Stimulated activated CD8-positive, alpha-beta memory T cell treated with anti-CD3 and anti-CD28 coated beads, Interleukin-15, amount 100 ng/mL, for 1 hour (primary cell): ENCODE measurements around the gene KCNN3.

Experiments used
- DNase-seq: peaks from one replicate; pipeline ENCODE4 v3.0.0-alpha.2; 2020; ENCODE audit warnings: low read depth

Gene KCNN3

DNA sequence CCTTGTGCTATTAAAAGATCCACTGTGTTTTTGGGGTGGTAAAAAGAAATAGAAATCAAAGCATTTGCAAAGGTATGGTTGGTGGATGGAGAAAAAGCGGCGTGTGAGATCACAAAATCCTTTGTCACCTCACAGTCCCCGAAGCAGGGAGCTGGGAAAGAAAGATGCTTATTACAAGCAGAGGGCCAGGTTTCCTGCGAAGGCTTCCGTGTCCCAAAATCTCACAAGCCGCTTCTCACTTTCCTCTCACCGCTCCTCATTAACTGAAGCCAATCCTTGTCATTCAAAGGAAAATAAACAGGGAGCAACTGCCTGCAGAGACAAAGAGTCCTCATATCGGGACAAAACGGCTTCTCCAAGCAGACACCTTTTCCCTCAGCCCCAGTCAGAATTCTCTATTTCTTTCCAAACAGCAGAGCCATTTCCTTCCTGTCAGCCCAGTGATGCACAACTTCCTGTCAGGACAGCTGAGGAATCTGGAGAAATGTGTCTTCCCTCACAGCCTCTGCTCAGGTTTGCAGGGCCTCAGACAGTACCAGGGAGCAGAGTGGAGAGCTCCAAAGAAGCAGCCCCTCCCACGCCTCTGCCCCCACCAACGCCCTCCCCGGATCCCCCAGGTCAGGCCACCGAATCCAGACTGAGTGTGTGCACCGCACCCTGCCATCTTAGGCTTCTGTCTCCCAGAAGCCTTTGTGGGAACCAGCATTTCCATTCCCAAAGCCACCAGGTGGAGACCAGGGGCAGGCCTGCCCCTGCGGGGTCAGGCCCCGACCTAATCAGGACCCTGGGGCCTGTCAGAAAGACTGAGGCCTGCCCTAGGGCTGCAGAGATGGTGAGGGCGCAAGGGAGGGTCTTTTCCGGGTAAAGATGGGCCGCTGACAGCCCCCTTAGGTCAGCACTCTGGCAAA lies 29.6 kb downstream of the KCNN3 start:
- DNase-seq, result no peak

DNA sequence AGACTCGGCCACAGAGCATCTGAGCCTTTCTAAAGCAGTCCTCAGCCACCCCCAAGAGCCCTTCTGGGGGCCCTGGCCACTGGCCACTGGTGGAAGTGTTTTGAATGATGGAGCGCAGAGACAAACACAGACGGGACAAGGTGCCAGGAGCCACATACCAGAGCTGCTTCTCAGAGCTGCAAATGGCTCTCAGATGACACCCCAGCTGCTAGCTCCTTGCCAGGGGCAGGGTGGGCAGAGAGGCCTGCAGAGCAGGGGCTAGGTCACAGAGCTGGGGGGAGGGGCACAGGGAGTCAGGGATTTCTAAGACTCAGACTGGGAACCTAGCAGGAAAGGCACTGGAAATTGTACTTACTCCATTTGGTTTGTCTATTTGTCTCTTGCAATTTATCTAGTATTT lies 30.4 kb downstream of the KCNN3 start:
- no peak for DNase-seq

DNA sequence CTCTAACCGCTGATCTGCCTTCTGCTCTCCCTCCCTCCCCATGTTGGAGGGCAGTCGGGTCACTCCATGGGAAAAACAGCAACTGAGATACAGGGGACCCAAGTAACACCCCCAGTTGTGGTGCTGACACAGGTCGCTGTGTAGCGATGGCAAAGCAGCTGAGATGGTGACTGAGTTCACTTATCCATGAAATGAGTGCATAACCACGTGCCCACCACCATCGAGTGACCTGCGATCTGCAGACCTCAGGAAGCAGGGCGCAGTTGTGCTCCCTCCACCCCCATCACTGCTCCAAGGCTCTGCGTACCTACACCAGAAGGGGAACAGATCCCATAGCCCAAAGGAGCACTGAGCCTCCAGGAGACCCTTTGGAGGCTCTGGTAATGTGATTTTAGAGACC lies 31.1 kb downstream of the KCNN3 start:
- no peak for DNase-seq

DNA sequence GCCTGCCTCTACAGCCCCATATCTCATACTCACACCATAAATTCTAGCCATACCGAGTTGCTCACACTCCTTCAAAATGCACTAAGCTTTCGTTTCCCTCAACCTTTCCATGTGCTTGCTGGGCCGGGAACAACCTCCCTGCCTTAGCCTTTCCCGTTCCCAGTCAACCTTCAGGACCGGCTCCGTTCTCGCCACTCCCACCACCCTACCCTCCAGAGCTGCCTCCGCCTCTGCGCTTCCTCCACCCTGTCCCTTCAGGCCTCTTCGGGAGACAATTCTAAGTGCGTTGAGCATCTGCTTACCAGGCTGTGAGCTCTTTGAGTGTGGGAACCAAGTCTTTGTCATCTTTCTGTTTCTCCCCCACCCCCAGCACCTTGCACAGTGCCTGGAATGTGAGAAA lies 31.6 kb downstream of the KCNN3 start:
- no peak for DNase-seq

DNA sequence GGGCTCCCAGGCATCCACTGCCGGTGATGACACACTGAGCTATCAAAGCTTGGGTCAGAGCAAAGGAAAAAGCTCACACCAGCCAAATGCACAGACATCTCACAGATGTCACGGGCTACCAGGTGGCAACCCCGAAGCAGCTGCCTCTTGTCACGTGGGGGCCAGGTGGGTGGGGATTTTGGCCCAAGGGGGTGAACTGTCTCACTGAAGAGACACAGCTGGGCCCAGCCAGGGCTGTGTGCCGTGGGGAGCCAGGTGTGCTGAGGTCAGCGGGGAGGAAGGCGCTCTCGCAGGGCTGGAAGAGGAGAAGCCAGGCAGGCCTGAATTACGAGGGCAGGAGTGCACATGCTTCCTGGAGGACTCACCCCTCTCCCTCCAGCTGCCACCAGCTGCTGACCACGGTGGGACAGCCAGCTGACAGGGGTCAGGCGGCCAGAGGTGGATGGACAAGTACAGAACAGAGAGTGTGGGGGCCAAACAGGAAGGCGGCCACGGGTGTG lies 32.4 kb downstream of the KCNN3 start:
- DNase-seq, result no peak

DNA sequence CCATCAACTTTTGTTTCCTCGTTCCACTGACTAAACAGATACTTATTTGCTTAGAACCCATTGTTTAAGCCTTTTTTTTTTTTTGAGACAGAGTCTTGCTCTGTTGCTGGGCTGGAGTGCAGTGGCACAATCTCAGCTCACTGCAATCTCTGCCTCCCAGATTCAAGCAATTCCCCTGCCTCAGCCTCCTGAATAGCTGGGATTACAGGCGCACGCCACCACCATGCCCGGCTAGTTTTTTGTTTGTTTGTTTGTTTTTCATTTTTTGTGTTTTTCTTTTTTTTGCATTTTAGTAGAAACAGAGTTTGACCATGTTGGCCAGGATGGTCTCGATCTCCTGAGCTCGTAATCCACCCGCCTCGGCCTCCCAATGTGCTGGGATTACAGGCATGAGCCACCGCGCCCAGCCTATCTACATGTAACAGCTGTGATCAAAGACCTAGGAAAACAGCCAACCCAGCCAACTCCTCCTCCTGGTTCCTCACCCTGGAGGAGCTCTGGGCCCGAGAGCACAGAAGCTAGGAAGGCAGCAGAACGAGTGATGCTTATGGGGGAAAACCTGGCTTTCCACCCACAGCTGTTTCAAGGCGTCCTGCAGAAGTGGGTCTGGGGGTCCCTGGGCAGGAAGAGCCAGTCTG lies 32.9 kb downstream of the KCNN3 start:
- no peak for DNase-seq

DNA sequence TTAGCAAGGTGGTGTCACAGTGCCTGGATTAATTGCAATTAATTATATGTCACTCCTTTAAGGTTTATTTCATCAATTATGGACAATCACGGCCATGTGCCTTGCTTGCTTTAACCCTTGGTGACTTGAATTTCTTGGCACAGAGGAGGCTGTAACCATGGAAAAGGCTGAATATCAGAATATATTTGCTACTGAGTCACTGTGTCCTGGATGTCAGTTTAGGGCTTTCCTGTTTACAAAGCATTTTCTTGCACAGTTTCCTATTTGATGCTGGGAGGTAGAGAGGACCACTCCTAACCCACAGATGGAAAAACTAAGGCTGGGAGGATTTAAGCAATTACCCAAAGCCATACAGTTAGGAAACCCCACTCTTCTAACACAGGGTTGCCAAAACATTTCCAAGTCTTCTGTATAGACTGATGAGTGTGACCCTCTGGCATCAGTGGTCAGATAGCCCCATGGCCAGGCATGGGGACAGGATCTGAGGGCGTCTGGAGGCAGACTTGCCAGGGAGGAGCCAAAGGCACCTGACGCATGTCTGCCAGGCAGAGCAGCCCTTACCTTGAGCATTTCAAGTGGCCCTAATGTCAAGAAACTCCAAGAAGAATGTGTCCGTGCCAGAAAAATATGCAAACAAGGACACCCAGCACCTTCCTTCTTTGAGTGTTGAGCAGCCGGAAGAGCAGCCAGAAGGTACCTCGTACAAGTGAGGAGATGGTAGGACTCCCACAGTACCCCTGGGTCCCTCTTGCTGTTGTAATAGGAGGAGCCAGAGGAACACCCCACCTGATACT lies 34.4 kb downstream of the KCNN3 start:
- DNase-seq, result no peak

DNA sequence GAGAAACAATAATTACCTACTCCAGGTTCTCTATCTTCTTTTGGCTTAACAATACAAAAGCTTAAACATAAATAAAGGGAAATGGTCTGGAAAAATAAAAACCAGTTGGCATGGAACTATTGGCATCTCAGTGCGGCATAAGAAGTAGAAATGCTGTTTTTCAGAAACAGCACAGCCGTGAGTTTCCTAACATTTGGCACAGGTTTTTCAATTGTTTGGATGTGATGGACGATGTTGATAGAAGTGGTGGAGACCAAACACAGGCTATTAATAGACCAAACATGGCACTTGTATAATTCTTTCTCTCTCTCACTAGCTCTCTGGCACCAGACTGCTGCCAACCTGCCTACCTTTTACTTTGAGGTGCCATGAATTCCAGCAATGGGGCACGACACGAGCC lies 36.2 kb downstream of the KCNN3 start:
- no peak for DNase-seq

DNA sequence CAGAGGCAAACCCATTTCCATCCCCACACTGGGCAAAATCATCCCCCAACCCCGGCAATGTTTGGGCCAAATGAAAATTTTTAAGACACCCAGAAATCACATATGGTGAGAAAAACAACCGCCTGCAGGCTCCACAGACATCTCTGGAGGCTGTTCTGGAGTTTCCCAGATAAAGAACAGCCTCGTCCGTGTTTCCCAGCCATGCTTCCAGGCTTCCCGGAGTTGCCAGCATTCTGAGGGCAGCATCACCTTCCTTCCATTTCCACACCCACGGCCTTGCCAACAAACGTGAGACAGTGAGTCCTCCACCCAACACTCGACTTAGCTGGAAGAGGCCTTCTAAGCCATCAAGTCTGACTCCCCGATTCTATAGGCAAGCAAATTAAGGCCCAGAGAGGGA lies 36.9 kb downstream of the KCNN3 start:
- DNase-seq, result no peak

DNA sequence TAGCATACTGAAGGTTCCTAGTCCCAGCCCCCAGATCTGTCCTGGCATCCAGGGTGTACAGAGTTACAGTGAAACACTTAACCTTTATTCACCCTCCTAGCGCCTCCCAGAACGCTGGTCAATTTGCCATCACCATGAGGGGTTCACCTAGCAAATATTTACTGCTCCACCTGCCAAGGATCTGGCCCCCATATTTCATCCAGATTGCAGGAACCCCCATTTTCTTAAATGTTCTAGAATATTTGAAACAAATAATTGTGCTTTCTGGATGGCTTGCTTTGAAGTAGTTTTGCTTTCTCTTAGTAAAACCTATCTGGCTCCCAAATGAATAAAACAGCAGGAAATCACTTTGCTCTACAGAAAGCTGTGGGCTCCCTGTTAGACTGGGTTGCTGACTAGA lies 37.7 kb downstream of the KCNN3 start:
- DNase-seq, result no peak

DNA sequence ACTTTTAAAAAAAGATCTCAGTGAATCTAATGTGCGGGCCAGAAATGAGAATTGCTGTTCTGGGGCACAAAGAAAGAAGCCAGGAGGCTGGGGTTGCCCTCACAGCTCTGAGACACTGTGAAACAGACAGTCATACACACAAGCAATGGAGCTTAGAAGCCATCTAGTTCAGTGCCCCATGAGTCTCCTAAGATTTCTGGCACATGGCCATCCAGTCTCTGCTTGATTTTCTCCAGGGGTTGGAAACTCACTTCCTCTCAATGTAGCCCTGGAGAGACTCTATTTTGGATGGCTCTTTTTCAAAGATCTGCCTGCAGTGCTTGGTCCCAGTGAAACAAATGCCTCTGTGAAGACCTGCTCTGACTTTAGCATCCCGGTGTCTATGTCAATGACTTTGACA lies 38.6 kb downstream of the KCNN3 start:
- no peak for DNase-seq

DNA sequence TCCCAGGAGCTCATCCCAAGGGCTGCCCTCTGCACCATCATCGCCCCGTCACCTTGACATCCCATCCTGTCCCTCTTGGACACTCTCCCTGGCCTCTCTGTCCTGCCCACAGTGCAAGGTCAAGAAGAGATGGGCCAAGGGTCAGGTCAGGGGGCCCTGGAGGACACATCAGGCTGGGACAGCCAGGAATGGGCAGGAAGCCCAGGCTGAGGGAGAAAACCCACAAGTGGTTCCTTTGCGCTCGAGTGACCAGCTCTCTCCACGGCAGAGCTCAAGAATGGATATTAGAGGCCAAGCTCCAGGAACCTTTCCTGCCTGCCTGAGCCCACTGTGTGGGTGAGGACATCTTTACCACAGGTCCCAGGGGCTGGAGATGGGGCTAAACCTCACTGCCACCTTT lies 41.0 kb downstream of the KCNN3 start:
- no peak for DNase-seq

DNA sequence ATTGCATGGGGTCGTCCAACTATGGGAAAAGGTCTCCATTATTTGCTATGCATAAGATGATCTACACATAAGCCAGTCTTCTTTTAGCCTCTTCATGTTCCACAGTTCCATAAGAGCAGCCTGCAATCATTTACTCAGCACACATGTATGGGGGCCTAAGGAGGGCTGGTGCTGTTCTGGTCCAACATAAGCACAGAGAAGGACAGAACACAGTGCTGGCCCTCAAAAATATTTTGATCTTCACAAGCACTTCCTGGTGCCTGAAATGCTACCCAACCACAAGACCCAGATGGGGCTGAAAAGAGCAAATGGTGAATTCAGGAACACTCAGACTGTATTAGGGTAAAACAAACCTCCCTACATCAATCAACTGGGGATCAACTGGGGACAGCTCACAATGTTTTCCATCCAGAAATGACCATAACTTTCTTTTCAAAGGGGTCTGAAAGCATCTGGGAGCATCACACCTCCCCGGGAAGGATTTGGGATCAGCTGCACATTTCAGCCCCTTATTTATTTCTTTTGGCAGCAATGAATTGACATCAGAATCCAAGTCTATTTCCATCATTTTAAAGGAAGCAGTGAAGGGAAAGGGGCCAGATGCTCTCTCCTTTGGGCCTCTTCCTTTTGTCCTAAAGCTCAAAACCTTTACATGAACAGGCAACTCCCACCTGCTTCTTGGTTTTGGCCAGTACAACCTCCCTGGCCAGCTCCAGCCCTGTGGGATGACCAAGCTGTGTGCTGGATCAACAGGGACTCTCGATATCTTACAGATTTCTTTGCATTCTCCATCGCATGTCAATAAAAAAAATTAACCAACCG lies 45.7 kb downstream of the KCNN3 start:
- no peak for DNase-seq

DNA sequence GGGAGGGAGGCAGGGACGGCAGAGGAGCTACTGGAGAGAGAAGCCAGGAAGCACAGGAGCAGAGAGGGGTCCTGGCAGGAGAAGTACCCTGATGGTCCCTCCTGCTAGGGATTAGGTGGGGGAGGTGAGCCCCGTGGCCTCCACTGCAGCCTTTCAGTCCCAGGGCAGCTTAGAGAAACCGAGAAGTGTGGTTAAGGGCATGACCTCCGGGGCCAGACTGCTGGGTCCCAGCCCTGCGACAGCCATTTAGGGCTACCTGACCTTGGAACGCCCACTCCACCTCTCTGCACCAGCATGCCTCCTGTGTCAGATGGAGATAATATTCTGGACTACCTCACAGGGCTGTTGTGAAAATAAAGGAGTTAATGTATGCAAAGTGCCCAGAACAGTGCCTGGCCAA lies 47.4 kb downstream of the KCNN3 start:
- no peak for DNase-seq

DNA sequence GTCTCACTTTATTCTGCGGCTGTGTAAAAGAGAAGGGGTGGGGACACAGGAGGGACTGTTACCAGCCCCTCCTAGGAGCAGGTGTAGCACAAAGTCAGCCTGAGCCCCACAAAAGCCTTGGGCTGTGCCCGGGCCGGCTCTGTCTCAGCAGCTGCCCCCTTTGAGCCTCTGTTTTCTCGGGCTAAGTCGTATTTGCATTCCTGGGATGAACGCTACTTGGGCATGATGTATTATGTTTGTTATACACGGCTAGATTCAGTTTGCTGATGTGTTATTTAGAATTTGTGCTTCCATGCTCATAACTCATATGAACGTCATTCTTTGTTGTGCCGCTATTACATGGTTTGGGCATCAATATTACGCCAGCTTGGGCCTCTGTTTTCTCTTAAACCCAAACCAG lies 47.8 kb downstream of the KCNN3 start:
- no peak for DNase-seq

DNA sequence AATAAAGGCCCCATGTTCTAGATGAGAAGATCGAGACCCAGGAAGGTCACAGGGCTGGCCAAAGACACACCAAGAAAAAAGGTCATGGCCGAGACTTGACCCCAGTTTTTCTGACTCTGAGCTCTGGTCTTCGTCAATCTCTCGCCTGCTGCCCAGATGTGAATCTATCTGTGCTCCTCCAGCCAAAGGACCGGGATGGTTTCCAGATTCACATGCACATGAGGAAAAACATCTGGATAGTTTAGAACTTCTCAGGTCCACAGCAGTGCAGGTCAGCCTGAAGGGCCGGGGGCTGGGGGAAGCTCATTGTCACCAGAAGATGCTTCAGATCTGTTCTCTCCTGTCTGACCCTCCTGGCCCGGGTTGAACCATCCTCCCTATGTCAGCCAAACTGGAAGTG lies 49.0 kb downstream of the KCNN3 start:
- DNase-seq, result no peak

DNA sequence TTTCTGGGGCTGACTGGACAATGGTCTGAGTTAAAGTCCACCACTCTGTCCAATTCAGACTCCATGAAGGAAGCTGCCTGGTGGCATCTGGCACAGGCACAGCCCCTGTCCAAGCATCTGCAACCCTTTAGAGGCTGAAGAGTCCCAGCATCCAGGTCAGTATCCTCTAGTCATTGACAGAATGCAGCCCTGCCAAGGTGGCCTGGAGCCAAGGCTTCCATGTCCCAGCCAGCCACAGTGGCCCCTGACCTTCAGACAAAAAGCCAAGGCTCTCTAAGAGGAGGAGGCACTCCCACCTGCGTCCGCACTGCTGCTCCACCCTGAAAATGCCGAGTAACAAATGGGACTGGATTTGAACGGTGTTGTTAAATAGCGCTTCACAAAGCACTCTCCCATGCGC lies 49.4 kb downstream of the KCNN3 start:
- no peak for DNase-seq

DNA sequence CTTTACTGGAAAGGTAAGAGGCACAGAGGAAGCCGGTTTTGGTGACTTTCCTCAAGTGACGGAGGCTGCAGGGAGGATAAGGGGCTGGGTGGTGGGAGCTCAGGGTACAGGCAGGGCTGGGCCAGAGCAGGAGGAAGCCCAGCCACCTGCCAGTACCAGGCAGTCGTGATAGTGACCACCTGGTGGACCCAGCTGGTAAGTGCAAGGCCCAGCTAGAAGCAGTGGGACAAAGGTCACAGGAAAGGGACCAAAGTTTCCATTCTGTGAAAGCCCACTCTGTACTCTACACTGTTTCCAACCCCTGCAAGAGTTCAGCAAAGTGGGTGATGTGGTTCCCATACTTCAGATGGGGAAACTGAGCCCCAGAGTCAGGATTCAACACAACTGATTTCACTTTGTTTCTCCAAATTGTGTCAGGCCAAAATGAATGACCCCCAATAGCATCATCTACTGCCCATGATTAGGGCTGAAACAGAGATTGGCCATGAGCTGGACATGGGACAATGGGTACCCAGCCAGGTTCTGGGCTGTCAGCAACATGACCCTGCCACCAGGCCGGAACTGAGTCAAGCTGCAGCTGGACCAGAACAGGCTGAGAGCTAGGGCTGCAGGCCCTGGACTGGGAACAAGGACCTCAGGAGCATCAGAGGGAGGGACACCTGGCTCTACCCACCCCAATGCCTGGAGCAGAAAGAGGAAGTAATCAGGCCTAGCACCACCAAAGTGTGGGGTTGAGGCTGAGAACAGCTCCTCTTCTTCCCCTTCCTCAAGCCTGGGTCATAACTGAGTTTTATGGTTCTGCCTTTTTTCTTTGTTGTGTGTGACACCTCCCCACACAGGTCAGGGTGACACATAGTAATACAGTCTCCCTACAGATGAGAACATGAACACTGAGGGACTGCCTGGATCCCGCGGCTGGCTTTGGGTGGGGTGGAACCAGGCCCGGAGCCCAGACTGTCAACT lies 50.2 kb downstream of the KCNN3 start:
- DNase-seq, result no peak

DNA sequence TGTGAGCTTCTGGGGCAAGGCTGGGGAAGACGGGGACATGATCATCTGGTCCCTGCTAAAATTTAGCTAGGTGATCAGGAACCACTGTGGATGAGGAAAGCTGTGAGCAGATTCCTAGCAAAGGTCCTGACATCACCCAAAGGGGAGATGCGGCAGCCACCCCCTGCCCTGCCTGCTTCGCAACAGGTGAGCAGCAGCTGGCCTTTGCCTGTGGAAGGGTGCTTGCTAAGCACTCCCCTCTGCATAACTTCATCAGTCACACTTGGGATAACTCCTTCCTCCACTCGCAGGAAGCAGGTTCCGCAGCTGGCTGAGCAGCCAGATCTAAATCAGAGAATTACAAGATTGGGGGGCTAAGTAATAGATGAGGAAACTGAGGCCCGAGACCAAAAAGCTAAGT lies 51.2 kb downstream of the KCNN3 start:
- DNase-seq, result no peak

DNA sequence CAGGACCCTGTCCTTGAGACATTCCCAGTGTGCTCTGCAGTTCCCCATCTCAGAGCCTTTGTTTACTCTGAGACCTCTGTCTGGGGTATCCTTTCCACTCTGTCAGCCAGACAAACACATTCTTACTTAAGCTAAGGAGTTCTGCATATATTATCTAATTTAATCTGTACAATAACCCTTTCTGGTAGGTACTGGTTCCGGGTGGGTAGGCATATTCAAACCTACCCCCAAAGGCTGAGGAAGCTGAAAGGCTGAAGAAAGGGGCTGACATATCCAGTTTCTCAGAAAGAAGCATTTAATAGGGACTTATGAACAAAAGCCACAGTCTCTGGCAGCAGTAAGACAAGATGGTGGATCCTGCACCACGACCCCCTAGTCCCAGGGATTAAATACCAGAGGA lies 53.1 kb downstream of the KCNN3 start:
- DNase-seq, result no peak

DNA sequence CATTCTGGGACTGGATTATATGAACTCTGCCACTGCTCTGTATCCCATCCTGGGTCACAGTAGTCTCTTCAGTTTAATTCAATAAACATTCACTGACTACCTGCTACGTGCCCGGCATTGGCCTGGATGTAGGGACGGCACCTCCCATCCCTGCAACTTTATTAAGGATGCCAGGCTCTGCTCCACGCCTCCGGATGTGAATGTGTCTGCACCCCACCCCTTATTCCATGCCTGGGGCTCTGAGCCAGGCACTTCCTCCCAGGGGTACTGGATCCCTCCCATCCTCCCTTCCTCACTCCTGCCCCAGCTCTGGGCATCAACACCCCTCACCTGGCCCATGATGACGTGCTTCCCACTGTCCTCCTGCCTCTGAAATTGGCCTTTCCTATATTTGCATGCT lies 53.7 kb downstream of the KCNN3 start:
- DNase-seq, result no peak
